Esophagus muscularis mucosa (tissue), 3 donors: Measurements from ENCODE around the gene LFNG.

Source experiments
- CTCF ChIP-seq, 3 experiments: fragments of 200-600 bp in 2 of 3; fragments of 450-650 bp in 1 of 3; sonication (generic) in 2 of 3; IDR thresholded peaks; one replicate each; pipeline ENCODE4 v1.5.1; 2017 to 2019; ENCODE audit warnings: antibody characterized with exemption in 3 of 3, mild to moderate bottlenecking in 2 of 3, moderate library complexity in 1 of 3
- POLR2AphosphoS5 ChIP-seq, 2 donors: sonication (generic); formaldehyde crosslinking; IDR thresholded peaks; one replicate each; pipeline ENCODE4 v1.6.1; 2017; ENCODE audit warnings: antibody characterized with exemption in 2 of 2

DNA sequence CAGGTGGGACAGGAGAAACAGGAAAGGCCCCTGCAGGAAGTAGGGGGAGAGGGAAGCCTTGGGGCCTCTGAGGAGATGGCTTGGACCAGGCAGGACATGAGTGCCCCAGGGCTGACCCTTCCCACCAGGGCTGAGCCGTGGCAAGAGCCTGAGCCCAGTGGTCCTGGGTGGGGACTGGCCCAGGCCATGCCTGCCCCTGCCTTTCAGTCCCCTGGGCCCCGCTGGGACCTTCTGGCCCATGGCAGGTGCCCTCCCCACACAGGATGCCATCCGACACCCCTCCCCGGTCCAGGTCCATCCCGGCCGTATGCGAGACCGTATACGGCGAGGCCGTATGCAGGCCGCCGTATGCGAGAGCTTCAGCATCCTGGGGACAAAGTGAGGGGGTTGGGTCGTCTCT, 45.4 kb upstream of the LFNG start:
- TF ChIP-seq CTCF (IDR thresholded peaks at IDR 0.05) (no peak), POLR2AphosphoS5 (IDR thresholded peaks at IDR 0.05) (no peak)
